MCF 10A (cell line): Measurements from ENCODE around the gene P4HA2. TPM values are rescaled to one million over a fixed set of nuclear protein-coding genes. Genes with fewer than 3 reads are reported as not detected.

ENCODE experiments used
- BruUV-seq: library from RNA; stranded (reverse); fragments of 400-500 nt; replicated peaks from 2 replicates; lab custom pipeline; 2021; lab: Mats Ljungman, UMichigan
- CTCF ChIA-PET: fragments of 300-600 bp; sonication (Branson Sonifier 250); formaldehyde crosslinking; extraction: SDS; loops from one replicate; lab custom pipeline; 2021; ENCODE audit warnings: antibody characterized with exemption, inconsistent platforms; lab: Yijun Ruan, JAX
- POLR2A ChIA-PET: fragments of 300-600, 350-650 bp; sonication (Branson Sonifier 250); formaldehyde crosslinking; extraction: SDS; loops from one replicate; lab custom pipeline; 2020; ENCODE audit warnings: antibody characterized with exemption, inconsistent platforms; lab: Yijun Ruan, JAX
- DNase-seq: peaks from one replicate; pipeline ENCODE4 v3.0.0-alpha.2; 2018; ENCODE audit not compliant: unreplicated experiment
- H3K27ac Mint-ChIP-seq: one replicate; pipeline ENCODE4 v1.8.0; 2022; ENCODE audit warnings: mild to moderate bottlenecking, low read depth, mixed read lengths; ENCODE audit not compliant: unreplicated experiment
- H3K27me3 Mint-ChIP-seq: one replicate; pipeline ENCODE4 v1.8.0; 2022; ENCODE audit warnings: mixed read lengths; ENCODE audit not compliant: insufficient read depth, unreplicated experiment
- H3K36me3 Mint-ChIP-seq: one replicate; pipeline ENCODE4 v1.8.0; 2022; ENCODE audit warnings: mild to moderate bottlenecking, moderate library complexity, mixed read lengths; ENCODE audit not compliant: insufficient read depth, unreplicated experiment
- H3K4me1 Mint-ChIP-seq: one replicate; pipeline ENCODE4 v1.8.0; 2022; ENCODE audit warnings: mixed read lengths; ENCODE audit not compliant: insufficient read depth, unreplicated experiment
- H3K4me3 Mint-ChIP-seq: one replicate; pipeline ENCODE4 v1.8.0; 2022; ENCODE audit warnings: mild to moderate bottlenecking, moderate library complexity, mixed read lengths; ENCODE audit not compliant: unreplicated experiment
- H3K9me3 Mint-ChIP-seq: one replicate; pipeline ENCODE4 v1.8.0; 2022; ENCODE audit warnings: mixed read lengths; ENCODE audit not compliant: unreplicated experiment
- CTCF ChIP-seq: fragments of 200-600 bp; IDR thresholded peaks from one replicate; pipeline ENCODE4 v1.8.0; 2022; ENCODE audit warnings: antibody characterized with exemption, mild to moderate bottlenecking; ENCODE audit not compliant: unreplicated experiment
- intact Hi-C: fragments of 100-400 bp; cut with micrococcal nuclease; formaldehyde crosslinking; loops from 2 replicates; pipeline ENCODE4 v1.14.1; 2022
- total RNA-seq: library from RNA; stranded (reverse); gene quantifications from 2 replicates; pipeline ENCODE4 v1.2.3, GENCODE V29; 2022

The P4HA2 gene
- total RNA-seq, 1 experiment from 2014 or later, result 53.1 TPM

DNA sequence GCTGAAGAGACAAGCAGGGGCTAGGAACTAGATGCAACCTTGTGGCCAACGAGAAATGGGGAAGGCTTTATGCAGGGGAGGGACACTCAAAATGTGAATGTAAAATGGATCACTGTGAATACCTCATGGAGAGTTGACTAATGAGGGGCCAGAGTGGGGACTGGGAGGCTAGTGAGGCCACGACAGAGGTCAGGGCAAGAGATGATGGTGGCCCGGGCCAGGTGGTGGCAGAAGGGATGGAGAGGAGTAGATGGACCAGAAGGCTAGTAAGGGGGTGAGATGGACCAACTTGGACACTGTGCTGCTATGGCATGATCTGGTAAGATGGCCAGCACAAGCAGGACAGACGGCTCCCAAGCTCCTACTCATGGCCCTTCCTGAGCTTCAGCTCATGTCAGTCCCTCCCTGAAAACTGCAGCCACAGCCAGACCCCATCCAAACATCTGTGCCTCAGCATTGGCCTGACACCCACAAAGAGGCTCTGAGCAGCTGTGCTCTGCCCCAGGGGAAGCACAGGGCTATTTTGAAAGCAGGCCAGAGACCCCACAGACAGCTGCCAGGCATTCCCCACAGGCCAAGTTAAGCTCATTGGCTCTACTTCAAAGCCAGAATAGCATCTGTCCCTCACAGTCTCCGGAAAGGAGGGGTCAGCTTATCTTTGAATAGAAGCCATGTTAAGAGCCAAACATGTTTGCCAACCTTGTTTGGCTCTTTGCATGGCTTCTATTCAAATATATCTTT is 22.1 kb downstream of the P4HA2 start:
- peaks cover 12% of the 10 kb centered on the region for H3K4me1 Mint-ChIP-seq
- intact Hi-C loops, result no loop called here
- ChIA-PET CTCF (interaction anchor here (0.8 to 3.6 kb wide), 4 partner anchors 10 to 33 kb away, joined by 3 to 19 read pairs (median 4); no protein-coding TSS in a partner anchor), POLR2A (interaction anchor here (1.0 to 1.5 kb wide), 4 partner anchors 9 to 89 kb away, joined by 3 to 7 read pairs (median 4); partner anchors contain the start of gene SLC22A4)
- H3K27me3 Mint-ChIP-seq, result no peaks in the 10 kb centered on the region
- no peak for DNase-seq
- H3K36me3 Mint-ChIP-seq, result peaks cover 60% of the 10 kb centered on the region
- no peaks in the 10 kb centered on the region for H3K9me3 Mint-ChIP-seq
- no TSS peak for BruUV-seq
- H3K27ac Mint-ChIP-seq, result no peak overlapping the region
- H3K4me3 Mint-ChIP-seq, result no peak overlapping the region
- TF ChIP-seq CTCF, result no peak

DNA sequence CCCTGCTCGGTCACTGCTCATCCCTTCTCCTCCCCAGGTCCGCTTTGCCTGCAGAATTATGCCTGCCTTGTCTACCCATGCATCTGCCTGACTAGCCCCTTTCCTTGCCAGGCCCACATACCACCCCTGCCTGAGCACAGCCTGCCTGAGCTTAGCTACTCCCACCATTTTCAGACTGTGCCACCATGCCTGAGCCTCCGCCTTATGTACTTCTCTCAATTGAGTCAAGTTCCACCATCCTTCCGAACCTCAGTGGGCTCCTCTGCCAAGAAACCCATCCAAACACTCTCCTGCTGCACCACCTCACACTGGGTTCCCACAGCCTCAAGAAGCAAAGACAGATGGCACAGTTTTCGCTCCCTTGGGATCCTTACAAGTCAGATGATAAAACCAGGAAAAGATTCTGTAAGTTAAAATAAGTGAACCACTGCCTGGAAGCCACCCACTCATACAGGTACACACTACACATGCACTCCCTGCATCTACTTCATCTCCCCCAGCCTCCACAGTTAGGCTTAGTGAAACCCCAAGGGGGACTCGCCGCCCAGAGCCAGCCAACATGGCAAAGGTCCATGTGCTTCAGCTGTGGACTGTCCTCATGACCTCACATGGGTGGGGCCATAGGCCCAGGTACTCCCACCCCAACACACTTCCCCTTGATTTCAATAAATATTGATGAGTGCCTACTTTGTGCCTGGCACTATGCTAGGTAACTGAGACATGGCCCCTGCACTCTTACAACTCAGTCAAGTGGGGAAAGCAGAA is 23.1 kb downstream of the P4HA2 start:
- DNase-seq, result no peak
- H3K9me3 Mint-ChIP-seq, result no peaks in the 10 kb centered on the region
- TF ChIP-seq CTCF, result no peak
- H3K4me1 Mint-ChIP-seq, result peaks cover 12% of the 10 kb centered on the region
- POLR2A ChIA-PET, result interaction anchor here (1.1 to 1.5 kb wide), 3 partner anchors 10 to 13 kb away, joined by 3 to 7 read pairs (median 4); no protein-coding TSS in a partner anchor
- no peak overlapping the region for H3K4me3 Mint-ChIP-seq
- H3K27me3 Mint-ChIP-seq, result no peaks in the 10 kb centered on the region
- peaks cover 67% of the 10 kb centered on the region for H3K36me3 Mint-ChIP-seq
- CTCF ChIA-PET, result interaction anchor here (0.8 to 3.6 kb wide), 4 partner anchors 9 to 50 kb away, joined by 3 to 19 read pairs (median 4); no protein-coding TSS in a partner anchor
- intact Hi-C loops, result no loop called here
- no peak overlapping the region for H3K27ac Mint-ChIP-seq
- no TSS peak for BruUV-seq

GRCh38 chr5:132203916-132204315 is 23.7 kb downstream of the P4HA2 start:
- POLR2A ChIA-PET, result interaction anchor here (1.5 kb wide), 1 partner anchor 14 kb away, joined by 4 read pairs; no protein-coding TSS in a partner anchor
- Mint-ChIP-seq H3K4me1 (peaks cover 12% of the 10 kb centered on the region), H3K36me3 (peaks cover 66% of the 10 kb centered on the region), H3K27ac (no peak overlapping the region), H3K27me3 (no peaks in the 10 kb centered on the region), H3K4me3 (no peak overlapping the region), H3K9me3 (no peaks in the 10 kb centered on the region)
- CTCF ChIA-PET, result interaction anchor here (0.6 to 1.4 kb wide), 3 partner anchors 20 to 66 kb away, joined by 3 to 4 read pairs (median 3); no protein-coding TSS in a partner anchor
- DNase-seq, result no peak
- TF ChIP-seq CTCF, result no peak
- no TSS peak for BruUV-seq
- intact Hi-C loops, result no loop called here

- H3K36me3 Mint-ChIP-seq, result peaks cover 63% of the 10 kb centered on the region
- CTCF ChIA-PET, result interaction anchor here (0.6 to 2.0 kb wide), 4 partner anchors 13 to 66 kb away, joined by 3 to 6 read pairs (median 4); no protein-coding TSS in a partner anchor
These were observed 24.2 kb downstream of the P4HA2 start for GRCh38 chr5:132203464-132203818.

More at GRCh38 chr5:132203464-132203818, 24.2 kb downstream of the P4HA2 start:
- intact Hi-C loops, result no loop called here
- TF ChIP-seq CTCF, result no peak
- Mint-ChIP-seq H3K4me1 (peaks cover 12% of the 10 kb centered on the region), H3K4me3 (no peak overlapping the region), H3K27me3 (no peaks in the 10 kb centered on the region), H3K27ac (no peak overlapping the region), H3K9me3 (no peaks in the 10 kb centered on the region)
- POLR2A ChIA-PET, result interaction anchor here (1.5 kb wide), 1 partner anchor 14 kb away, joined by 4 read pairs; no protein-coding TSS in a partner anchor
- no peak for DNase-seq
- BruUV-seq, result no TSS peak
